Ectodermal cell (in vitro differentiated cells): ENCODE measurements around the gene NFIL3. TPM values are rescaled to one million over a fixed set of nuclear protein-coding genes. Genes with fewer than 3 reads are reported as not detected.
"Not testable (repeated sequence)": the region's sequence is repeated elsewhere in the genome, so short reads cannot be mapped to it uniquely, and the experiment has no call there.

Experiments used
- H3K27ac ChIP-seq: 2 replicates; pipeline ENCODE4 v1.7.0; 2013; ENCODE audit warnings: mild to moderate bottlenecking, low read depth, low read length; ENCODE audit not compliant: insufficient read depth, poor library complexity, severe bottlenecking
- H3K27me3 ChIP-seq: 2 replicates; pipeline ENCODE4 v1.7.0; 2013; ENCODE audit warnings: mild to moderate bottlenecking, low read length; ENCODE audit not compliant: insufficient read depth, control insufficient read depth, poor library complexity, severe bottlenecking
- H3K36me3 ChIP-seq: one replicate; pipeline ENCODE4 v1.7.0; 2013; ENCODE audit warnings: low read length; ENCODE audit not compliant: control insufficient read depth, insufficient read depth
- H3K4me1 ChIP-seq: one replicate; pipeline ENCODE4 v1.7.0; 2013; ENCODE audit warnings: low read length; ENCODE audit not compliant: control insufficient read depth, insufficient read depth
- H3K4me3 ChIP-seq: 2 replicates; pipeline ENCODE4 v1.7.0; 2013; ENCODE audit warnings: low read depth, low read length, control low read depth; ENCODE audit not compliant: insufficient read depth
- H3K9me3 ChIP-seq: 2 replicates; pipeline ENCODE4 v1.7.0; 2013; ENCODE audit warnings: mild to moderate bottlenecking, low read length, moderate library complexity; ENCODE audit not compliant: control insufficient read depth
- WGBS, 2 experiments: methylation state at CpG; one replicate each; pipeline ENCODE4 v1.1.7; 2013; ENCODE audit warnings: missing lambda C conversion rate in 2 of 2; 5-methylcytosine and 5-hydroxymethylcytosine counted together
- polyA plus RNA-seq, 4 experiments: library from polyadenylated mRNA; stranded (reverse); fragments of 50-300 nt; gene quantifications; one replicate each; pipeline ENCODE4 v1.2.3, GENCODE V29; 2013

Gene NFIL3
- polyA plus RNA-seq (2013, experiment 1 of 4), result 24.4 TPM
- polyA plus RNA-seq (2013, experiment 2 of 4), result 22.0 TPM
- 22.7 TPM for polyA plus RNA-seq (2013, experiment 3 of 4)
- polyA plus RNA-seq (2013, experiment 4 of 4), result 24.6 TPM

DNA sequence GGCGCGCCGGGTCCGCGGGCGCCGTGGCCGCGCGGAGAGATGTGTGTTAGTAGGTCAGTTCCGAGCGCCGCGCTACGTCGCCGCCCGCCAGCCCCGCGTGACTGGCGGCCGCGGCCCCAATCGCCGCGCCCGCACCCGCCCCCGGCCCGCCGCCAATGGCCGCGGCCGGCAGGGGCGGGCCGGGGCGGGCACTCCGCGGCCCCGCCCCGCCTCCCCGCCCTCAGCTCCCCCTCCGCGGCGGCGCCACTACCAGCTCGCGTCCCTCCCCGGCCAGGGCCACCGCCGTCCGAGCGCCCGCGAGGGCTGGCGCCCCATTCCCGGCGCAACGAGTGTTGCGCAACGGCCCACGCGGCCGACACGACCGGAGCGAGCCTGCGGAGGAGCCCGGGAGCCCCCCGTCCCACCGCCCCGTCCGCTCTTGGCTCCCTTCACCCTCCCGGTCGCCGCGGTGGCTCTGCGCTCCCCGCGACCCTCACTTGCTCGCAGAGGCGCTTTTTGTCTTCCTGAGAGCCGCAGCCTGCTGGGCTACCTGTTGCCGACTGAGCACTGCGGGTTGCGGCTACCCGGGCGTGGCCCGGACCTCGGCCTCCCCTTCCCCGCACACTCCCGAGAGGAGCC, at the start of gene NFIL3:
TSS of gene NFIL3 (minus strand) at position 48 of the 618 bp plus-strand sequence. CDS start 13,098 bp downstream, outside the sequence.
- H3K4me1 ChIP-seq, result peaks cover 16% of the 10 kb centered on the region
- no peaks in the 10 kb centered on the region for H3K36me3 ChIP-seq
- H3K9me3 ChIP-seq, result no peaks in the 10 kb centered on the region
- WGBS, 2 experiments, result 0% methylated on average over 92 of the region's 92 CpGs
- H3K27ac ChIP-seq, result no peak within 1 kb of the TSS
- peak within 1 kb of the TSS; percentile 68 for H3K4me3 ChIP-seq
- peaks cover 51% of the 10 kb centered on the region for H3K27me3 ChIP-seq

DNA sequence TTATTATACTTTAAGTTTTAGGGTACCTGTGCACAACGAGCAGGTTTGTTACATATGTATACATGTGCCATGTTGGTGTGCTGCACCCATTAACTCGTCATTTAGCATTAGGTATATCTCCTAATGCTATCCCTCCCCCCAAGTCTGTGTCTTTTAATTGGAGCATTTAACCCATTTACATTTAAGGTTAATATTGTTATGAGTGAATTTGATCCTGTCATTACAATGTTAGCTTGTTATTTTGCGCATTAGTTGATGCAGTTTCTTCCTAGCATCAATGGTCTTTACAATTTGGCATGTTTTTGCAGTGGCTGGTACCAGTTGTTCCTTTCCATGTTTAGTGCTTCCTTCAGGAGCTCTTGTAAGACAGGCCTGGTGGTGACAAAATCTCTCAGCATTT, 47.9 kb upstream of the NFIL3 start:
- not testable (repeated sequence) for H3K4me1 ChIP-seq
- WGBS, 2 experiments, result 71 to 78% methylated on average over 1 of the region's 3 CpGs

DNA sequence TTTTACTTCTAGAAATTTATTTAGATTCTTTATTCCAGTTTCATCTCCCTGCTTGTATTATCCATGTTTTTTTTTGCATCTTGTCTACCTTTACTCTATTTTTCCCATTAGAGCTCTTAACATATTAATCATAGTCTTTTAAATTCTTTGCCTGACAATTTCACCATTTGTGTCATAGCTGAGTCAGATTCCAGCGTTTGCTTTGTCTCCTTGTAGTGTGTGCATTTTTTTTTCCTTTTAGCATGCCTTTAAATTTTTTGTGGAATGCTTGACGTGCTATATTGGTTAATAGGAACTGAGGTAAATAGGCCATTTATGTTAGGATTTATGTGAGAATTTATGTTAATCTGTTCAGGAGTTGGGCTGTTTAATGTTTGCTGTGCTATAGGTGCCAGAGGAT, 41.8 kb upstream of the NFIL3 start:
- Histone ChIP-seq H3K36me3 (no peaks in the 10 kb centered on the region), H3K4me1 (no peaks in the 10 kb centered on the region), H3K27me3 (no peaks in the 10 kb centered on the region), H3K9me3 (peaks cover 2% of the 10 kb centered on the region), H3K27ac (no peak overlapping the region), H3K4me3 (no peak overlapping the region)
- WGBS, 2 experiments, result 94 to 100% methylated on average over 2 of the region's 2 CpGs

More for the DNA sequence above, 47.9 kb upstream of the NFIL3 start:
- not testable (repeated sequence) for H3K27ac ChIP-seq, H3K9me3 ChIP-seq, H3K27me3 ChIP-seq, H3K36me3 ChIP-seq, H3K4me3 ChIP-seq

- H3K9me3 ChIP-seq, result peaks cover 2% of the 10 kb centered on the region
- H3K4me3 ChIP-seq, result no peak overlapping the region
- no peaks in the 10 kb centered on the region for H3K4me1 ChIP-seq
- no peaks in the 10 kb centered on the region for H3K36me3 ChIP-seq
- H3K27ac ChIP-seq, result no peak overlapping the region
- 90 to 96% methylated on average over 2 of the region's 2 CpGs for WGBS, 2 experiments
- no peaks in the 10 kb centered on the region for H3K27me3 ChIP-seq
These were observed 35.3 kb upstream of the NFIL3 start for GRCh38 chr9:91458906-91459305.

DNA sequence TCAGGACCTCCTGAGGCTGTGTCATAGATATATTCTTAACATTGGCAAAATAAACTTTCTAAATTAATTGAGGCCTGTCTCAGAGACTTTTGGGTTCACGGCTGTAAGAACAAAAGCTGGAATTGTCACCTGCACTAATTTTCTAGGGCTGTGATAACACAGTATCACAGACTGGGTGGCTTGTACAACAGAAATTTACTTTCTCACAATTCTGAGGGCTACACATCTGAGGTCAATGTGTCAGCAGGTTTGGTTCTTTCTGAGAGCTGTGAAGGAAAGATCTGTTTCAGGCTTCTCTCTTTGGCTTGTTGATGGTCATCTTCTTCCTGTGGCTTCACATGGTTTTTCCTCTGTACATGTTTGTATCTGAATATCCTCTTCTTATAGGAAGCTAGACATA, 29.2 kb upstream of the NFIL3 start:
- H3K27me3 ChIP-seq, result no peaks in the 10 kb centered on the region
- no peaks in the 10 kb centered on the region for H3K9me3 ChIP-seq
- H3K27ac ChIP-seq, result no peak overlapping the region
- H3K36me3 ChIP-seq, result no peaks in the 10 kb centered on the region
- H3K4me3 ChIP-seq, result no peak overlapping the region
- 73 to 90% methylated on average over 1 of the region's 1 CpG for WGBS, 2 experiments
- H3K4me1 ChIP-seq, result no peaks in the 10 kb centered on the region

- H3K27me3 ChIP-seq, result no peaks in the 10 kb centered on the region
- H3K4me3 ChIP-seq, result no peak overlapping the region
- no peaks in the 10 kb centered on the region for H3K4me1 ChIP-seq
- no peaks in the 10 kb centered on the region for H3K9me3 ChIP-seq
- WGBS, 2 experiments, result 94 to 99% methylated on average over 2 of the region's 2 CpGs
- H3K36me3 ChIP-seq, result no peaks in the 10 kb centered on the region
- no peak overlapping the region for H3K27ac ChIP-seq
These were observed 28.0 kb upstream of the NFIL3 start for GRCh38 chr9:91451431-91452270.

DNA sequence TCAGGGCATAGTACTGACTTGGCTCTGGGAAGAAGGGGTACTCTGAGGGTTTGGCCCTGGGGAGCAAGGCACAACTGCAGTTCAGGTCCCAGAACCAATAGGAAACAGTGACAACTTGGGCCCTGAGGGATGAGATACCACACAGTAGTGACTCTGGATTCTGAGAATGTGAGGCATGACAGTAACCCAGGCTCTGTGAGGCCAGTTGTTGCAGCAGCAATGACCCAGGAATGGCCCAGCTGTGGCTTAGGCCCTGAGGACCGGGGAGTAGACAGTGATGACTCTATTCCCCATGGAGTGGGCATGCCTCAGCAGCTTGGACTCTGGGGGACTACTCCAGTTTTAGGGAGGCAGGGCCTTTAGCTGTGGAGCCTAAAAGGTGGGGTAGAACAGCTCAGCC, 21.5 kb upstream of the NFIL3 start:
- Histone ChIP-seq H3K9me3 (no peaks in the 10 kb centered on the region), H3K27ac (no peak overlapping the region), H3K36me3 (no peaks in the 10 kb centered on the region), H3K27me3 (no peaks in the 10 kb centered on the region), H3K4me1 (no peaks in the 10 kb centered on the region), H3K4me3 (no peak overlapping the region)
- WGBS, 2 experiments, result 90 to 95% methylated on average over 1 of the region's 1 CpG

DNA sequence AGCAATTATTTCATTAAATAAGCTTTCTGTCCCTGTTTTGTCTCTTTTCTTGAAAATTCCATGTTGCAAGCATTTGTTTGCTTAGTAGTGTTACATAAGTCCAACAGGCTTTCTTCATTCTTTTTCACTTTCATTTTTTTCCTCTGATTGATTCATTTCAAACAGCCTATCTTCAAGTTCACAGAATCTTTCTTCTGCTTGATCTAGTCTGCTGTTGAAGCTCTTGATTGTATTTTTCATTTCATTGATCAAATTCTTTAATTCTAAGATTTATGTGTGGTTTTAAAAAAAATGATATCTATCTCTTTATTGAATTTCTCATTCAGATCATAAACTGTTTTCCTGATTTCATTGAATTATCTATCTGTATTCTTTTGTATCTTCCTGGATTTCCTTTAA, 20.4 kb upstream of the NFIL3 start:
- Histone ChIP-seq H3K4me1 (no peaks in the 10 kb centered on the region), H3K36me3 (no peaks in the 10 kb centered on the region), H3K4me3 (no peak overlapping the region), H3K27ac (no peak overlapping the region), H3K9me3 (no peaks in the 10 kb centered on the region), H3K27me3 (no peaks in the 10 kb centered on the region)

- whole genome bisulfite sequencing, 2 experiments, result 90 to 91% methylated on average over 8 of the region's 8 CpGs
- Histone ChIP-seq H3K27ac (no peak overlapping the region), H3K4me3 (no peak overlapping the region), H3K36me3 (no peaks in the 10 kb centered on the region), H3K27me3 (no peaks in the 10 kb centered on the region), H3K4me1 (no peaks in the 10 kb centered on the region), H3K9me3 (no peaks in the 10 kb centered on the region)
These were observed 19.8 kb upstream of the NFIL3 start for GRCh38 chr9:91443321-91443993.

GRCh38 chr9:91436841-91437240, 13.2 kb upstream of the NFIL3 start:
- H3K36me3 ChIP-seq, result no peaks in the 10 kb centered on the region
- H3K9me3 ChIP-seq, result no peaks in the 10 kb centered on the region
- 80% methylated on average over 13 of the region's 13 CpGs for WGBS, 2 experiments
- no peaks in the 10 kb centered on the region for H3K27me3 ChIP-seq
- H3K4me1 ChIP-seq, result no peaks in the 10 kb centered on the region
- H3K27ac ChIP-seq, result no peak overlapping the region
- H3K4me3 ChIP-seq, result no peak overlapping the region
